Measurements from ENCODE around the gene DNAH5. TPM values are rescaled to one million over a fixed set of nuclear protein-coding genes. Genes with fewer than 3 reads are reported as not detected.

DNAH5 gene
- polyA plus RNA-seq, 1 donor (not counting 4 experiments of a cell fraction or from before 2014, with no cell fraction given): 0.73 TPM

GRCh38 chr5:13976867-13977830, 32.7 kb upstream of the DNAH5 start:
- Histone ChIP-seq H3K9me3 (ENCODE audit: control insufficient read depth, low read depth, low read length) (no peaks in the 10 kb centered on the region), H3K9me1 (ENCODE audit: control insufficient read depth, extremely low read depth, insufficient read depth, low read length) (no peaks in the 10 kb centered on the region), H3K4me1 (ENCODE audit: control insufficient read depth, extremely low read depth, insufficient read depth, low read length) (no peaks in the 10 kb centered on the region), H3K27ac (ENCODE audit: control insufficient read depth, insufficient read depth, low read length) (no peak overlapping the region), H3K36me3 (ENCODE audit: control insufficient read depth in 2 of 2, extremely low read depth in 1 of 2, insufficient read depth in 2 of 2, low read length in 2 of 2) (no peaks in the 10 kb centered on the region), H3K4me3 (ENCODE audit: control insufficient read depth in 2 of 3, extremely low read depth in 1 of 3, insufficient read depth in 2 of 3, low read depth in 1 of 3, low read length in 3 of 3) (no peak overlapping the region), H3K4me2 (ENCODE audit: control insufficient read depth, extremely low read depth, insufficient read depth, low read depth, low read length) (no peak overlapping the region), H2AFZ (ENCODE audit: control insufficient read depth, low read length) (no peak overlapping the region), H3K27me3 (ENCODE audit: control insufficient read depth, extremely low read depth, insufficient read depth, low read length) (no peaks in the 10 kb centered on the region), H4K20me1 (ENCODE audit: control insufficient read depth, extremely low read depth, insufficient read depth, low read length) (no peaks in the 10 kb centered on the region), H3K79me2 (ENCODE audit: control insufficient read depth, insufficient read depth, low read length) (no peaks in the 10 kb centered on the region), H3K9ac (ENCODE audit: control insufficient read depth, extremely low read depth, insufficient read depth, low read length) (no peak overlapping the region)
- FAIRE-seq: peak; percentile 81
- TF ChIP-seq EZH2 (IDR thresholded peaks at IDR 0.05; ENCODE audit: low read length): no peak
- TF ChIP-seq, protein P1, sequence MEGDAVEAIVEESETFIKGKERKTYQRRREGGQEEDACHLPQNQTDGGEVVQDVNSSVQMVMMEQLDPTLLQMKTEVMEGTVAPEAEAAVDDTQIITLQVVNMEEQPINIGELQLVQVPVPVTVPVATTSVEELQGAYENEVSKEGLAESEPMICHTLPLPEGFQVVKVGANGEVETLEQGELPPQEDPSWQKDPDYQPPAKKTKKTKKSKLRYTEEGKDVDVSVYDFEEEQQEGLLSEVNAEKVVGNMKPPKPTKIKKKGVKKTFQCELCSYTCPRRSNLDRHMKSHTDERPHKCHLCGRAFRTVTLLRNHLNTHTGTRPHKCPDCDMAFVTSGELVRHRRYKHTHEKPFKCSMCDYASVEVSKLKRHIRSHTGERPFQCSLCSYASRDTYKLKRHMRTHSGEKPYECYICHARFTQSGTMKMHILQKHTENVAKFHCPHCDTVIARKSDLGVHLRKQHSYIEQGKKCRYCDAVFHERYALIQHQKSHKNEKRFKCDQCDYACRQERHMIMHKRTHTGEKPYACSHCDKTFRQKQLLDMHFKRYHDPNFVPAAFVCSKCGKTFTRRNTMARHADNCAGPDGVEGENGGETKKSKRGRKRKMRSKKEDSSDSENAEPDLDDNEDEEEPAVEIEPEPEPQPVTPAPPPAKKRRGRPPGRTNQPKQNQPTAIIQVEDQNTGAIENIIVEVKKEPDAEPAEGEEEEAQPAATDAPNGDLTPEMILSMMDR (optimal IDR thresholded peaks at IDR 0.05 in 1 of 3, IDR thresholded peaks at IDR 0.05 in 1 of 3, conservative IDR thresholded peaks at IDR 0.05 in 1 of 3; ENCODE audit: extremely low read depth in 1 of 3, insufficient read depth in 2 of 3, low read length in 3 of 3): peak; percentile 30 to 56 (median 55)
- DNase-seq (ENCODE audit: low read depth, low spot score): no peak
- dilution Hi-C loops (cut with MboI; ENCODE audit: extremely low pct_ligation_motif_present, low sequenced_read_pairs): no loop called here

GRCh38 chr5:13976223-13976622, 31.7 kb upstream of the DNAH5 start:
- Histone ChIP-seq H3K9ac (ENCODE audit: control insufficient read depth, extremely low read depth, insufficient read depth, low read length) (no peak overlapping the region), H3K79me2 (ENCODE audit: control insufficient read depth, insufficient read depth, low read length) (no peaks in the 10 kb centered on the region), H3K4me2 (ENCODE audit: control insufficient read depth, extremely low read depth, insufficient read depth, low read depth, low read length) (no peak overlapping the region), H3K9me1 (ENCODE audit: control insufficient read depth, extremely low read depth, insufficient read depth, low read length) (no peaks in the 10 kb centered on the region), H3K4me3 (ENCODE audit: control insufficient read depth in 2 of 3, extremely low read depth in 1 of 3, insufficient read depth in 2 of 3, low read depth in 1 of 3, low read length in 3 of 3) (no peak overlapping the region), H3K36me3 (ENCODE audit: control insufficient read depth in 2 of 2, extremely low read depth in 1 of 2, insufficient read depth in 2 of 2, low read length in 2 of 2) (no peaks in the 10 kb centered on the region), H2AFZ (ENCODE audit: control insufficient read depth, low read length) (no peak overlapping the region), H3K9me3 (ENCODE audit: control insufficient read depth, low read depth, low read length) (no peaks in the 10 kb centered on the region), H3K27ac (ENCODE audit: control insufficient read depth, insufficient read depth, low read length) (no peak overlapping the region), H3K27me3 (ENCODE audit: control insufficient read depth, extremely low read depth, insufficient read depth, low read length) (no peaks in the 10 kb centered on the region), H3K4me1 (ENCODE audit: control insufficient read depth, extremely low read depth, insufficient read depth, low read length) (no peaks in the 10 kb centered on the region), H4K20me1 (ENCODE audit: control insufficient read depth, extremely low read depth, insufficient read depth, low read length) (no peaks in the 10 kb centered on the region)
- DNase-seq (ENCODE audit: low read depth, low spot score): no peak
- dilution Hi-C loops (cut with MboI; ENCODE audit: extremely low pct_ligation_motif_present, low sequenced_read_pairs): no loop called here
- FAIRE-seq: no peak
- no peak for TF ChIP-seq EZH2 (IDR thresholded peaks at IDR 0.05; ENCODE audit: low read length)
- TF ChIP-seq, protein P1 (optimal IDR thresholded peaks at IDR 0.05 in 1 of 3, IDR thresholded peaks at IDR 0.05 in 1 of 3, conservative IDR thresholded peaks at IDR 0.05 in 1 of 3; ENCODE audit: extremely low read depth in 1 of 3, insufficient read depth in 2 of 3, low read length in 3 of 3): no peak
